ENCODE measurements around the gene TBRG1.
A peak's percentile ranks its signal among the peaks of the same experiment; 100 is the strongest.

TBRG1 gene

GRCh38 chr11:124669193-124669592, 46.5 kb downstream of the TBRG1 start:
- peak; percentile 21 for DNase-seq (ENCODE audit: low read depth)
- H3K4me3 ChIP-seq (ENCODE audit: low read depth, low read length), result no peak overlapping the region
- TF ChIP-seq CTCF (IDR thresholded peaks at IDR 0.05; ENCODE audit: low read depth, low read length, missing control alignments), result peak; percentile 85

GRCh38 chr11:124670732-124671131, 48.1 kb downstream of the TBRG1 start:
- TF ChIP-seq CTCF (IDR thresholded peaks at IDR 0.05; ENCODE audit: low read depth, low read length, missing control alignments), result peak; percentile 2
- peak; percentile 22 for DNase-seq (ENCODE audit: low read depth)
- H3K4me3 ChIP-seq (ENCODE audit: low read depth, low read length), result no peak overlapping the region

GRCh38 chr11:124672536-124673215, 50.0 kb downstream of the TBRG1 start:
- DNase-seq (ENCODE audit: low read depth), result no peak
- TF ChIP-seq CTCF (IDR thresholded peaks at IDR 0.05; ENCODE audit: low read depth, low read length, missing control alignments), result no peak
- peak overlapping the region; percentile 89 for H3K4me3 ChIP-seq (ENCODE audit: low read depth, low read length)

- TF ChIP-seq CTCF (IDR thresholded peaks at IDR 0.05; ENCODE audit: low read depth, low read length, missing control alignments), result no peak
- peak within 1 kb of the TSS; percentile 89 for H3K4me3 ChIP-seq (ENCODE audit: low read depth, low read length)
- DNase-seq (ENCODE audit: low read depth), result peak; percentile 89
These were observed 50.9 kb downstream of the TBRG1 start, which contains the start of the genes SIAE and SPA17 for GRCh38 chr11:124673333-124674167. Gene SIAE (minus strand): TSS chr11:124673739. CDS start chr11:124673708, 31 bp downstream. Gene SPA17 (plus strand): TSS chr11:124673904. CDS start chr11:124675265, 1,361 bp downstream.

- no peak for DNase-seq (ENCODE audit: low read depth)
- no peak for TF ChIP-seq CTCF (IDR thresholded peaks at IDR 0.05; ENCODE audit: low read depth, low read length, missing control alignments)
- peak overlapping the region; percentile 89 for H3K4me3 ChIP-seq (ENCODE audit: low read depth, low read length)
These were observed 51.5 kb downstream of the TBRG1 start for GRCh38 chr11:124674168-124674517.

- H3K4me3 ChIP-seq (ENCODE audit: low read depth, low read length), result peak overlapping the region; percentile 89; the same call in 1 of the 2 replicates
- TF ChIP-seq CTCF (IDR thresholded peaks at IDR 0.05; ENCODE audit: low read depth, low read length, missing control alignments), result no peak
- DNase-seq (ENCODE audit: low read depth), result no peak
These were observed 51.9 kb downstream of the TBRG1 start for GRCh38 chr11:124674571-124674970.

Measured in GM12864 (cell line).